HG03432 (cell line): ENCODE data around the gene CCP110.
A peak's percentile ranks its signal among the peaks of the same experiment; 100 is the strongest.

Source experiments
- ATAC-seq: cut with Tn5 transposase; IDR thresholded peaks from one replicate; pipeline ENCODE4 v1.9.1; 2021; ENCODE audit warnings: mild to moderate bottlenecking, moderate library complexity; ENCODE audit not compliant: unreplicated experiment

The CCP110 gene, protein sequence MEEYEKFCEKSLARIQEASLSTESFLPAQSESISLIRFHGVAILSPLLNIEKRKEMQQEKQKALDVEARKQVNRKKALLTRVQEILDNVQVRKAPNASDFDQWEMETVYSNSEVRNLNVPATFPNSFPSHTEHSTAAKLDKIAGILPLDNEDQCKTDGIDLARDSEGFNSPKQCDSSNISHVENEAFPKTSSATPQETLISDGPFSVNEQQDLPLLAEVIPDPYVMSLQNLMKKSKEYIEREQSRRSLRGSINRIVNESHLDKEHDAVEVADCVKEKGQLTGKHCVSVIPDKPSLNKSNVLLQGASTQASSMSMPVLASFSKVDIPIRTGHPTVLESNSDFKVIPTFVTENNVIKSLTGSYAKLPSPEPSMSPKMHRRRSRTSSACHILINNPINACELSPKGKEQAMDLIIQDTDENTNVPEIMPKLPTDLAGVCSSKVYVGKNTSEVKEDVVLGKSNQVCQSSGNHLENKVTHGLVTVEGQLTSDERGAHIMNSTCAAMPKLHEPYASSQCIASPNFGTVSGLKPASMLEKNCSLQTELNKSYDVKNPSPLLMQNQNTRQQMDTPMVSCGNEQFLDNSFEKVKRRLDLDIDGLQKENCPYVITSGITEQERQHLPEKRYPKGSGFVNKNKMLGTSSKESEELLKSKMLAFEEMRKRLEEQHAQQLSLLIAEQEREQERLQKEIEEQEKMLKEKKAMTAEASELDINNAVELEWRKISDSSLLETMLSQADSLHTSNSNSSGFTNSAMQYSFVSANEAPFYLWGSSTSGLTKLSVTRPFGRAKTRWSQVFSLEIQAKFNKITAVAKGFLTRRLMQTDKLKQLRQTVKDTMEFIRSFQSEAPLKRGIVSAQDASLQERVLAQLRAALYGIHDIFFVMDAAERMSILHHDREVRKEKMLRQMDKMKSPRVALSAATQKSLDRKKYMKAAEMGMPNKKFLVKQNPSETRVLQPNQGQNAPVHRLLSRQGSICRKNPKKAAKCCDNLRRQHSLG

DNA sequence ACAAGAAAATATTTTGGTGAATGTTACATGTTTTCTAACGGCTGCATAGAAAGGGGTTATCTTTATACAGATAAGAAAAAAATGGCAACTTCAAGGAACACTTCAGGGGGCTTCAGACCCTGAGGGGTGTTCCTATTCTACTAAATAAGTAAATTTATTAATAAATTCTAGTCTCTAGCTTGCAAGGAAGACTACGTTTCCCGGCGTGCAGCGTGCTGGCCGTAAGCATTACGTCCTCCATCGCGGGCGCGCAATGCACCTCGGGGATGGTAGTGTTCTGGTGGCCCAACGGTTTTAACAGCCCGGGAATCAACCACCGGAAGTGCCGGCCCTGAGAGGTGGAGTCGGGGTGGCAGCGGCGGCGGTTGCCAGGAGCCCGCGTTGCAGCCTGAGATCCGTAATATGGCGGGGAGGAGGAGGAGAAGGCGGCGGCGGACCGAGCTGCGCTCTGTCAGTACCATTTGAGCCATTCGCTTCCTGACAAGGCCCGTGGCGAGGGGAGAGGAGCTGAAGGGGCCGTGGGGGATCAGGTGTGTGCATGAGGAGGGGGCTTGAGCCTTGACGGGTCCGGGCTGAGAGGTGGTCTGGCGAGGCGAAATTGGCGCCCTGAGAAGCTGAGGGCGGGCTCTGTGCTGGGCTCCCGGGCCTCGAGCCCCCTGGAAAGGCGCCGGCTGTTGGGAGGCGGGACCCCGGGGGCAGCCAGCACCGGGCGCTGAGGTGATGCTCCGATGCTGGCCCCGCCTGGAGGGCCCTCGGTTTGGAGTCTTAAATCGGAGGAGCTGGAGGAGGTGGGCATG lies at the start of gene CCP110:
Gene CCP110 (plus strand): TSS at position 384 of the 797 bp plus-strand sequence. CDS start 3,940 bp downstream, outside the sequence.
- peak; percentile 78 for ATAC-seq

DNA sequence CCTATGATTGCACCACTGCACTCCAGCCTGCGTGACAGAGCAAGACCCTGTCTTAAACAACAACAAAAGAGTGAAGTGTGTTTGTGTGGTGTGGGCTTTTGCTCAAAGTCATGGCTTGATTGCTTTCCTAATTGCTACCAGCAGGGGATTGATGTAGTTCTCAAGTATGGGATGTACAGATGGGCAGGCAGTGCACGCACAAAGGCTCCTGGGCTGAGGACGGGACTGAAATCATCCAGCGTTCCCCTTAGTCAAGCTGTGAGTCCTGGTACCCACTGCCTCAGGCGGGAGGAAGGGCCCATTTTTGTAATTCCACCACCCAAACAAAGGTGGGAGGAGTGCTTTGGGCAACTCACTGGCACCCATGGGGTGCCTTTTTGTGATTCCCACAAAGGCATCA lies 49.1 kb upstream of the CCP110 start:
- ATAC-seq, result no peak

- no peak for ATAC-seq
Observed at GRCh38 chr16:19478505-19478904, 45.2 kb upstream of the CCP110 start.

- ATAC-seq, result no peak
Observed at GRCh38 chr16:19479302-19479721, 44.4 kb upstream of the CCP110 start.

DNA sequence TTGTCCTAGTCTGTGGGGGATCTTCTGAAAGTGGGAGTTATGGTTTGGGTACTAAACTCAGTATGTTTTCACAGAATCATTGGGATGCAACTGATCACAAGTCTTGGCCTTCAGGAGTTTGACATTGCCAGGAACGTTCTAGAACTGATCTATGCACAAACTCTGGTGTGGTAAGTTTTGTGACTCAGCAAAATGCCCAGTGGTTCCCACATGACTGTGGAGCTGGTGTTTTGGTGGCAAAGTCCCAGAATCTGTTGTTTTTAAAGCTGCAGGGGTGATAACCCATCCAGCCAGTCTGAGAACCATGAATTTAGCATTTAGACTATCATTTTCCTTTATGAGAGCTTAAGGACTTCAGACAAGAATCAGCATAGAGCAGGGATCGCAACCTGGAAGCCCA lies 42.4 kb upstream of the CCP110 start:
- ATAC-seq, result no peak

GRCh38 chr16:19481769-19482168 lies 42.0 kb upstream of the CCP110 start:
- ATAC-seq, result no peak

- no peak for ATAC-seq
Observed at GRCh38 chr16:19482291-19482690, 41.5 kb upstream of the CCP110 start.

DNA sequence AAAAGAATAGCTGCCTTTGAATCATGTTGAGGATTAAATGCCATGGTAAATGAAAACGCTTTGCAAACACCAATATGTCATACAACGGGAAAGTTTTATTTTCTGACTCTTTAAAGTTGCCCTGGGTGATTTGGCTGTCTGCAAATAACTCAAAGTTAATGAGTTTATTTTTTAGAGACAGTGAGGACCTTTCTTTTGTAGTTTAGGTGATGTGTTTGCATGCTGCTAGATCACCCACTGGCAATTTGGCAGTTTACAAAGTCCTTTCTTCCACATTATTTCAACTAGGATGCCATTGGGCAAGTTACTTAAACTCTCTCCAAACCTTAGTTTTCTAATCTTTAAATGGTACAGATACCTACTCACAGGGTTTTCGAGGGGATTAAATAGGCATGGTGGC lies 39.6 kb upstream of the CCP110 start:
- ATAC-seq, result no peak

DNA sequence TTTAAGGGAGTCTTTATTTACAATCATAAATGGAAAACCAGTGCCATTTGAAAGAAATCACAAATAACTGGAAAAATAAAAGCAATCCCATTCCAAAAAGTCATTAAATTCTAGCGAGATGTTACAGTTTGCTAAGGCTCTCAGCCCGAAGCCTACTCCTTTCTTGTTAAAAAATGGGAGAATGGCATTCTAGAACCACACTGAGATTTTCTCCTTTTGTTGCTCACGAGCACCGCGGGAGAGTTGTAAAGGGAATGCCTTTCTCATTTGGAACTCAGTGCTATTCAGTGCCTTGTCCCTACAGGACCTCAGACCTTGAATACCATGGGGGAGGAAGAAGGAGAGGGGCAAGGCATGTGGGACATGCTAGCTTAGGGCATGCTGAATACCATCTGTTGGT lies 38.1 kb upstream of the CCP110 start:
- no peak for ATAC-seq

GRCh38 chr16:19486051-19486450 lies 37.7 kb upstream of the CCP110 start:
- ATAC-seq, result no peak

DNA sequence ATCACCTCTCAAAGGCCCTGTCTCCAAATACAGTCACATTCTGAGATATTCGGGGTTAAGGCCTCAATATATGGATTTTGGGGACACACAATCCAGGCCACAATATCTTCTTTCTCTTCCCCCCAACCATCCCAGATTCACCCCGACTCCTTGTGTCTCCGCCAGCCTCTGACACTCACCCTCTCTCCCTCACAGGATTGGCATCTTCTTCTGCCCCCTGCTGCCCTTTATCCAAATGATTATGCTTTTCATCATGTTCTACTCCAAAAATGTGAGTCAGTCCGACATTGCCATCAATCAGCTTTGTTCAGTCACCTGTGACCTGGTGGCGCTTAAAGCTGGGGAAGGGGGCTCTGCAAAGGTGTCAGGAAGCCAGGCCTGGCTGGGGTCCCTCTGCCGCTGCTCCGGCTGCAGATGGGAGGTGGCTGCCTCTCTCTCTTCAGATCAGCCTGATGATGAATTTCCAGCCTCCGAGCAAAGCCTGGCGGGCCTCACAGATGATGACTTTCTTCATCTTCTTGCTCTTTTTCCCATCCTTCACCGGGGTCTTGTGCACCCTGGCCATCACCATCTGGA lies 36.9 kb upstream of the CCP110 start:
- ATAC-seq, result no peak

- no peak for ATAC-seq
Observed at GRCh38 chr16:19488213-19488640, 35.5 kb upstream of the CCP110 start.

DNA sequence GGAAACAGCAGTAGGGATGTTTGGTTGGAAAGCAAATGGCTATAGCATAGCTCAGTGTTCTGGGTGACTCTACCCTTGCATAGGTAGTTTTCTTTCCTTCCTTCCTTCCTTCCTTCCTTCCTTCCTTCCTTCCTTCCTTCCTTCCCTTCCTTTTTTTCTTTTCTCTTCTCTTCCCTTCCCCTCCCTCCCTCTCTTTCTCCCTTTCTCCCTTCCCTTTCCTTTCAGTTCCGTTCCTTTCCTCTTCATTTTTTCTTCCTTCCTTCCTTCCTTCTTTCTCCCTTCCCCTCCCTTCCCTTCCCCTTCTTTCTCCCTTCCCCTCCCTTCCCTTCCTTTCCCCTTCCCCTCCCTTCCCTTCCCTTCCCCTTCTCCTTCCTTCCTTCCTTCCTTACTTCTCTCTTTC lies 33.1 kb upstream of the CCP110 start:
- ATAC-seq, result no peak

- no peak for ATAC-seq
Observed at GRCh38 chr16:19497176-19497575, 26.6 kb upstream of the CCP110 start.

GRCh38 chr16:19499006-19499405 lies 24.7 kb upstream of the CCP110 start:
- ATAC-seq, result no peak

DNA sequence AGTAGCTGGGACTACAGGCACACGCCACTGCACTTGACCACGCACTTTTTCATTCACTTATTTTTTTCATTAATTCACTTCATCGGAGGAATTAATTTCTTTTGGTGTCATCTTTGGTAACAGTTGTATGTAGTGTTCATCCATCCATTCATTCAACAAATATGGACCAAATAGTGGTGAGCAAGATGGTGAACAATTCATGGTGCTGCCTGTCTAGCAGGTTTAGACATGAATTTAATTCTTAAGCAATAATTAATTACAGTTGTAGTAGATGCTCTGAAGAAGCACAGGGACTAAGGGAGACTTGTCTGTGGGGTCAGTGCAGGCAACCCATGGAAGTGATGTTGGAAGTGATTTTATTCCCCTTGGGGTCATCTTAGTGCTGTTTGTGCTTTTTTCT lies 24.3 kb upstream of the CCP110 start:
- ATAC-seq, result no peak

DNA sequence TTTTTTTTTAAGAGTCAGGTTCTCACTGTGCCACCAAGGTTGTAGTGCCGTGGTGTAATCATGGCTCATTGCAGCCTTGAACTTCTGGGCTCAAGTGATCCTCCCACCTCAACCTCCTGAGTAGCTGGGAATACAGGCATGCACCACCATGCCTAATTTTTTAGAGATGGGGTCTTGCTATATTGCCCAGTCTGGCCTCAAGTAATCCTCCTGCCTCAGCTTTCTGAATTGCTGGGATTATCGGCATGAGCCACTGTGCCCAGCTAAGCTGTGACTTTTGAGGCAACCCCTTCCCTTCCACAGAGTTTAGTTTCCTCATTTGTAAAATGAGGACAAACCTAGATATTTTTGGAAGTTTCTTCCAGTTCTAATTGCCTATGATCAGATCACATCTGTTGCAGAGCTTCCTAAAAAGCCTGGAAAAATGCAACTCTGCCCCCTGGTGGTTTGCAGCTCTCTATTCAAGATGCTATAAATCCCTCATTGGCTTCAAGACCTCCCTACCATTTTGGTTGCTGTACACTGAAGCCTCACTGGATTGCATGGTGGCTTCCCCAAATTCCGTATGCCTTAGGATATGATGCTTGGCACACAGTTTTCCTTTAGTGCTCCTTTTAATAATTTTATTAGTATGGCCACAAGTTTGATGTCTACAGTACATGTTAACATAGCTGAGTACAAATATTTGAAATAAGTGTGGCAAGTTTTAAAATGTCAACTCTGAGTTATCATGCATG lies 21.2 kb upstream of the CCP110 start:
- ATAC-seq, result no peak

DNA sequence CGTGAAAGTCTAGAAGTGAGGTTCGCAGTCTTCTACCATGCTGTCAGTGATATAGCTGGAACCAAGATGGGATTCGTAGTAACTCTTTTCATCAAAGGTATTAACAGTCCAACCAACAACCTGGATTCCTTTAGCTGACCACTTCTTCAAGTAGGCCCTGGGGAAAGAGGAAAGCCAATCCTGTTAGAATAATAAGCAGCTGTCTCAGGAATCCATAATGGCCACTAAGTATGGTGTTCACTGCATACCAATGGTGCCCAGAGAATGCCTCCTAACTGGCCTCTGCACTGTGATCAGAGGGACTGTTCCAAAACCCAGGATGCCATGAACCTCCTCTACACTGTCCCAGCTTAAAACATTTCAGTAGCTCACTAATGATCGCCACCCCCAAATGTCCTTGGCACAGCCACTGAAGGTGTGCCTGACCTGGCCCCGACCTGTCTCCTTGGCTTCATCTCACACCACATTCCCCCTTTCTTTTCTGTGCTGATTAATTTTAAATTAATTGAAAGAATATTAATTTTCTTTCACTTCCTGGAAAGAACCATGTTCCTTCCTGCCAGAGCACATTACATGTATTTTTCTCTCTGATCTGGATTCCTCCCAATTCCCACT lies 20.2 kb upstream of the CCP110 start:
- ATAC-seq, result no peak

DNA sequence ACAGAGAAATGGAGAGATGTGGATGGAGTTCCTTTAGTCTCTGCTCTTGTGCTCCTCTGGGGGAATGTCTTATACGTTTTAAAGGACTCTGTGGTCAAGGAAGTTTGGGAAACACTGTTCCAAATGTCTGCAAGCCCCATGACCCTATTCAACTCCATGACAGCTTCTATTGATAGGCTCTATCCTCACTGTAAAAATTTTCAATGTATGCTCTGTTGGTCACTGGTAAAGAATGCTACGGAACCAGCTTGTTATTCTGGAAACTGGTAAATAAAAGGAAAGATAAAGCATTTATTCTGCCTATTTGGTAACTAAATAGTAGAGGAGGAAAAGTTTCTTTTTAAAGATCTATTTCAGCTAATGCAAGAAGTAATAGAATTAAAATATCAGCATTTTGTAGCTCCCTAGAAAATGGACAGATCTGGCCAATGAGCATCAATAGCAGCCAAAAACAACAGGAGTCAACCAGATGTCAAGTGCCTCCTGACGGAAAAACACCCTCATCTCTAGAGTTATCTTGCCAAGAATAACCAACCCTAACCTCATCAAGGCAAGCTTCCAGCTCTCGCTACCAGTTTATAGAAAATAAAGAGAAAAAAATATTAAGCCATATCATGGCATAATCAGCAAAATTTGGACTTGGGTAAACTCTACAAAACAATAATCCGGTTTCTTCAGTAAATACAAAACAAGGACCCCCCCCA lies 18.0 kb upstream of the CCP110 start:
- no peak for ATAC-seq
